Measurements from ENCODE around the gene RYR2.
"Not testable (repeated sequence)": the region's sequence is repeated elsewhere in the genome, so short reads cannot be mapped to it uniquely, and the experiment has no call there.

RYR2 gene

DNA sequence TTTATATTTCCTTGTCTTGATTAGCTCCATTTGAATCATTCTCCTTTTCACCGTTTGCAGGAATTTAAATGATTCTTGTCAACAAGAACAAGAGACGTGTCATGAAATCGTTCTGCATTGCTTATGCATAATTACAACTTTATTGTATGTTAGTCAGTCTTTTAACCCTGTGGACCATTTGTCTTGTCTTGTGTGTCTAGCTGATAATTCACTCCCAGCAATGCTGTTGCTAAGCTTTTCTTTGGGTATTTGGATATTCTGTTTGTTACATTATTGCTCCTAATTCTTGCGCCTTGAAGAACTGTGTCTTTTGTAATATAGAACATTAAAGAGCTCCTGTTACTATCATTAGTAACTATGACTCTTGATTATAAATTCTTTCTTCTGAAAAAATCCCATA, 311.9 kb downstream of the RYR2 start:
- no peak for DNase-seq (ENCODE audit: low read depth)

DNA sequence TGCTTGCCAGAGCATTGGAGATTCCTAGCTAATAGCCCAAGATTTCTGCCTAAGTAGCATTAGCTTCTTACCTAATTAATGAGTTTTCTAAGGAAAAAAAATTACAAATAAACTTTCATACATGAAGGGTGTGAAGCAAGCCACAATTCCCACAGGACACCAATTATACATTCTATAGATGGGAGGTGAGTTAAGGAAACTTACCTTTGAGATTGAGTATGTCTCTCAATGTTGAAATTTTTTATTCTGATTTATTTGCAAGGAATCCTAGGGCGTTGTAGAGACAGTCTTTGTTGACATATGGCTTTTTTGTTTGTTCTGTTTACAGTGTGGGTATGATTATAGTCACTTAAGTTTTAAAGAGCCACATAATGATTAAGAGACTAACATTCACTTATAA, 313.0 kb downstream of the RYR2 start:
- no peak for DNase-seq (ENCODE audit: low read depth)

DNA sequence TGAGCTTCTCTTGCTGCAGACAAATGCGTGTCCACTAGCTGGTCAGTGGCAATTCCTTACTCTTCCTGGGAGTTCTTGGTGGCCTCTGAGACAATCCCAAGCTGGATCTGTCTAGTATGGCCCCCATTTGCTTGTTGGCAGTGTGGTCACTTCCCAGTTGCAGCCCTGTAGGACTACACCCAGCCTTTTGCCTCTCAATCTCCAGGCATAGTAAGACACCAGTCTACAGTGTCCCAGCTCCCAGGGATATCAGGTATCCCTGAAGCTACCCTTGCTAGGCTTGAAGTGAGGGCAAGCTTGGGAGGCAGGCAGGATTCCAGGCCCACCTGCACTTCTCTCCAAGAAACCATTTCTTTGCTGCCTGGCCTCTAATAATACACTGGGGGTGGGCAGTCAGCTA, 316.6 kb downstream of the RYR2 start:
- no peak for DNase-seq (ENCODE audit: low read depth)

DNA sequence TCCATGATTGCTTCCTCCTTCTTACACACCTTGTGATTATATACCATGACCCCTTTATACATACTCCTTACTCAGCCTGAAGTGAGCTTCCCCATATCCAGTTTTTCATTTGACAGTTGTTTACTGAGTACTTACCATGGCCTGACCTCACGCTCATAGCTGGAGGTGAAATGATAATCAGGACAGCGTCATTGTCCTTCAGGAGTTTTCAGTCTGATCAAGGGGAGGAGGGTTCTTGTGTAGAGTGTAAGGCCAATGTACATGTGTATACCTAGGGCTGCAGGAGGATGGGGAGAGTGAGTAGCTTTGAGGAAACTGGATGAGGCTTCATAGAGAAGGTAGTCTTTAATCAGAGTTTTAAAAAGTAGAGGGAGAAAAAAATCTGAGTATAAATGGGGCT, 325.8 kb downstream of the RYR2 start:
- DNase-seq (ENCODE audit: low read depth): no peak

DNA sequence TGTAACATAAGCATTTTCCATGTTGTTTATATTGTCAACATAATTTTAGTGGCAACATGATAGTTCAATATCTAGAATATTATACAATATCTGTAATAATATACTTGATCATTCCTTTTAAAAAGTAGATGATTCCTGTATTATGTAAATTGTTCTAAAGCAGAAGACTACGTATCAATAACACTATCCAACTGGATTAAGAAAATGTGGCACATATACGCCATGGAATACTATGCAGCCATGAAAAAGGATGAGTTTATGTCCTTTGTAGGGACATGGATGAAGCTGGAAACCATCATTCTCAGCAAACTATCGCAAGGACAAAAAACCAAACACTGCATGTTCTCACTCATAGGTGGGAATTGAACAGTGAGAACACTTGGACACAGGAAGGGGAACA, 329.5 kb downstream of the RYR2 start:
- DNase-seq (ENCODE audit: low read depth): not testable (repeated sequence)

DNA sequence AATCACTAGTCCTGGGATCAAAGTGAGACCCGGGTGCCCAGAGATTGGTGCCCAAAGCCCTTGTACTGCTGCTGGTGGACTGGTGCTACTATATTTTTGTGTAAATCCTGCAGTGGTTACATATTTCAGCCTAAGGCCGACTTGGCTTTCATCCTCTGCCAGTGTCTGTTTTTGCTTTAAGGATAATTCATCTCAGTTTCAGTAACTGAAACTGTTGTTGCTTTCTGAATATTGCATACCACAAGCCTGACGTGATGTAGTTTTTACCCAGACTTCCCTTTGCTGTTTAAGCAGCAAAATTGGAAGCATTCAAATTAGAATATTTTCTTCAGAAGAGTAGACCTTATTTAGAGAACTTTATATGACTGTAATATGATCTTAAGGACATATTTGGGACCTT, 341.8 kb downstream of the RYR2 start:
- DNase-seq (ENCODE audit: low read depth): no peak

DNA sequence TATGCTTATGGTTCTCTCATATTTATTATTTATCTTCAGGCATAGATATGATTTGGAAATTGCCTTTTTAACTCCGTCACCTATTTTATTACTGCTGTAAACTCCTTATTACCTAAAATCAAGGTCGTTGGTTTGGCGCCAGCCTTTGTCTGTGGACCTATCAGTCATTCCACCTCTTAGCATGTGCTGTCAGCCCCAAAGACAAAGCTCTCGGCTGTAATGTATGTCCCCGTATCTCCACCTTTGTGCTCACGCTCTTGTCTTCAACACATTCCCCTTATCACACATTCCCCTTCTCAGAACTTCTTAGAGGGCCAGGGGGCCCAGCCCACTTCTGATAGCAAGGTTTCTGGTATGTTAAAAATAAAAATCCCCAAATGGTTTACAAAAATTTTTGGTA, 342.2 kb downstream of the RYR2 start:
- DNase-seq (ENCODE audit: low read depth): no peak

DNA sequence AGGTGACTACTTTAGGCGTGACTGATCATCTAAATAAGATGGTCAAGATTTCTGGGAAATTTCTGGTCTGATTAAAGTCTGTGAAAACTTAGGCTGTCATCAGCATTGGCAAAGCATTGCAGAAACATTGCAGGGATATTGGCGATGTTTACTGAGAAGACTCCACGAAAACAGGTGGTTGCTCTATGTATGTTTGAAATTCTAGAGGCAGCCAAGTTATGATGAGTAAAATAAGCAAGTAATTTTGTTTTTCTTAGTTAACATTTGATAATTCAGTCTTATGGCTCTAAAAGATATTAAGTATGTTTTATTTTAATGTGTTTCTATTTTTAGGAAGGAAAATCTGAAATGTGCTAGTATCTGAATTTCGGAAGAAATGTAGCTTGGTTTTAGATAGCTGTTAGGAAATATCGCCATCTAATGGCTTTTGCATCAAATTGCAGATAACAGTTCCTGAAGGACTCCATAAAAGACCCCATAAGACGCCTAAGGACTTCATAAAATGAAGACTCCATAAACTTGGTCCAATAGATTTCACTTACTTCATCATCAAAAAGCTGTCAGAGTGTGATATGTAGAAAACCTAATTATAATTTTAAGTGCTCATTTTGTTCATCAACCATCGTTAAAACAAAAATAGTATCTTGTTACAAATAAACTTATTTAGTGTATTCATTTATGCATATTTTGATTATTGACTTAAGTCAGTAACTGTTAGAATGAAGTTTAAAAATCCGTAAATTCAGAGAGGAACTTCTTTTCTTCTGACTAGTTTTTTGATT, 344.6 kb downstream of the RYR2 start:
- DNase-seq (ENCODE audit: low read depth): no peak

DNA sequence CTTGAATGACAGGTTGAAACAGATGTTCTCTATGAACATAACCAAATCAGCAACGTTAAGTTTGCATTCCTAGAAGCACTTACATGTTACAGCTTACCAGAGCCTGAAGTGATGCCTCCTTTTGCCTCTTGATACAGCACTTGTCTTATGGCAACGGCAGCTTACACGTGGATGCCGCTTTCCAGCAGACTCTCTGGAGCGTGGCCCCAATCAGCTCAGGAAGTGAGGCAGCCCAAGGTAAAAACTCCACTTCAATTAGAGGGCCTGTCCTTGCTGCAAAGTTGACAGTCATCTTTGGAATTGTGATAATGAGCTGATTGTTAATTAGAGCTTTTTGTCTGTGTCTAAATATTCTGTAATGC, 345.1 kb downstream of the RYR2 start:
- no peak for DNase-seq (ENCODE audit: low read depth)

DNA sequence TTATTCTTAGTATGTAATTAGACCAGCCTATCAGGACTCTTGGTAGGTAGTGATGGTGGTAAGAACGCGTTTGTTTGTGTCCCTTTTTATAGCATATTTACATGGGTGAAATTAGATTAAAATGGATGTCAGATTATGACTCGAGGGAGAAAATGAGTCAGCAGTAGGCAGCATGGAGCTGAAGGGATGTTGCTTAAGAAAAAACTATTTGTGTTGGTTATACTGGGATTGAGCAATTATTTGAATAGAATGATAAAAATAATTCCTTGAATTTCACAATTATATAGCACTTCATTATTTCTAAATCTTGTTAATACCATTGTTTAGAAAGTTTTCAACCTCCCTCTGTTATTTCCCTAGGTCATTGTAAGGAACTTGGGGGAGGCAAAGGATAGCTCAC, 348.8 kb downstream of the RYR2 start:
- no peak for DNase-seq (ENCODE audit: low read depth)

DNA sequence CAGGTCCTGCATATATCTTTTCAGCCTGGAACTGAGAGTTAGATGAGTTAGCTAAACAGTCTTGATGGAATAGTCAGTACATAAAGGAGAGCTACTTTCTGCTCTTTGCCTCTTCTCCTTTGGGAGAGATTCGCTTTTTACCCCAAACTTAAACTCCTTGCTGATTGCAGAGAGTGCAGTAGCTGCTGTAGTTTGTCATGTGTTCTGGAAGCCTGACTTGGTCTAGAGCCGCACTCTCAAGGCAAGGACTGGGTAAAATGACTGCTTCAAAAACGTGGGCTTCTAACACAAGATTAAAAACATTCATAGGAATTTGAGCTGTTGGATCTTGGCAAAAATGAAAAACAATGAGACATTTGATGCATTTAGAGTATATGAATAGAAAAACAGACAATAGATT, 351.6 kb downstream of the RYR2 start:
- no peak for DNase-seq (ENCODE audit: low read depth)

DNA sequence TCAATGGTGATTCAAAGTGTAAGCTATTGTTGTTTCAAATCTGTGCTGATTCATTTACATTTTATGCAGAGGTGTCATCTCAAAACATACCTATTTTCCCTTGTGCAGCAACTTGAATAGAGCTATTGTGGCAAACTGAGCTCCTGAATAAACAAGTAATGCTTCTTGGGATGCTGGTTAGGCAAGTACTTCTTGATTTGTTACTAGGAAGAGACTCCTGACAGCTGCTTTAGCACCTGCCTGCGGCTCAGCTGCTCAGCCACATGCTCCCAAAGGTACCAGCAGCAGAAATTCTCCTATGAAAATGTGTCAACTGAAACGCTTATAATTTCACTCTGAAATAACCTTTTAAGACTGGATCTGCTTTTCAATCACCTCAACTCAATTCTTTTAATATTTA, 352.3 kb downstream of the RYR2 start:
- DNase-seq (ENCODE audit: low read depth): no peak

DNA sequence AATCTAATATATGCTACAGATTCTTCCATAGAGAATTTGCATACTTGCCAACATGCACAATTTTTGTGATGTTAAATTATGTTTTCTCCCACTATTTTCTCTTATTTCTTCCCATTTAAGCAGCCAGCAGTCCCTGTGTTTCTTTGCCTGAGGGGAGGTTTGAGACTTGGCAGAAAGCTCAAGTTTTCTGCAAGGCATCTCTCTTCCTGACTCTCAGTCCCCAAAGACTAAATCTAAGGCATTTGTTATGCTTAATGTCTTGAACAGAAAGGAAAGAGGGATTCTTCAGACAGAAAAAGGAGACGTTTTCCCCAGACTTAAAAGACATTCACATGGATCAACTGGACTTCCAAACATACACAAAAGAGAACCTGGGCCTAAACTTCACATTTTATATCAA, 354.4 kb downstream of the RYR2 start:
- no peak for DNase-seq (ENCODE audit: low read depth)

DNA sequence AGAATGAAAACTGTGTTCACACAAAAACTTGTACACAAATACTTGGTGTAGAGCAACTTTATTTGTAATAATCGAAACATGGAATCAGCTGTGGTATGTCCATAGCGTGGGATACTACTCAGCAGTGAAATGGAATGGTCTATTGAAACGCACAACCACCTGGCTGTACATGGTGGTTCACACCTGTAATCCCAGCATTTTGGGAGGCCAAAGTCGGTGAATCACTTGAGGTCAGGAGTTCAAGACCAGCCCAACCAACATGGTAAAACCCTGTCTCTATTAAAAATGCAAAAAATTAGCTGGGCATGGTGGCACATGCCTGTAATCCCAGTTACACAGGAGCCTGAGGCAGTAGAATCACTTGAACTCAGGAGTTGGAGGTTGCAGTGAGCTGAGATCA, 356.8 kb downstream of the RYR2 start:
- DNase-seq (ENCODE audit: low read depth): no peak

DNA sequence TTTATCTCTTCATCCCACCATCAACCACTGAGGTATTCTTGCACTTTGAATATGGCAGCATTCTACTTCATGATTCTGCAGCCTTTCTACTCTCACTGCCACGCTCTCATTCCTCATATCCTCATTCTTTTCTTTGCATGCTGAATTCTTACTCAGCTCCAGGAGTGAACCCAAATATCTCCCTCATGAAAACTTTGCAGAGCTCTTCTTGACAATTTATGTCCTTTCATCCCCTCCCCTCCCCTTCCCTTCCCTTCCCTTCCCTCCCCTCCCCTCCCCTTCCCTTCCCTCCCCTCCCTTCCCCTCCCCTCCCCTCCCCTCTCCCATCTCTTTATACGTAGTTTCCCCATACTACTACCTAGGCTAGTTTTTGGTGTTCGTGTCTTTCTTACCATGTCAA, 363.9 kb downstream of the RYR2 start:
- no peak for DNase-seq (ENCODE audit: low read depth)

DNA sequence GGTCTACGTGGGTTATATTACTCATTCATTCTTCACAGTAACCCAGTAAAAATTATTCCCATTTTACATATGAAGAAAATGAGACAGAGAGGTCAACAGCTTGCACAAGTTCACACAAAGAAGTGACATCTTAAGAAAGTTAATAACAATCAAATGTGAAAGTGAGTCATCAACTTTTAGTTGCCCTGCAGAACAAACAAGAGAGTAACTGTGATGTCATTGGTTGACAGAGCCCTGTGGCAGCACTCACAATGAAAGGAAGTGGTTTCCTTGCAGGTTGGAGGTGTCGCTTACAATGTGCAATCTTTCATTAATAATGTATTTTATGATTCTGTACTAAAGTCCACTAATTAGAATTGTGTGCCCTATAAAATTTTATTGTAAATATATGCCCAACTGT, 369.6 kb downstream of the RYR2 start:
- no peak for DNase-seq (ENCODE audit: low read depth)

DNA sequence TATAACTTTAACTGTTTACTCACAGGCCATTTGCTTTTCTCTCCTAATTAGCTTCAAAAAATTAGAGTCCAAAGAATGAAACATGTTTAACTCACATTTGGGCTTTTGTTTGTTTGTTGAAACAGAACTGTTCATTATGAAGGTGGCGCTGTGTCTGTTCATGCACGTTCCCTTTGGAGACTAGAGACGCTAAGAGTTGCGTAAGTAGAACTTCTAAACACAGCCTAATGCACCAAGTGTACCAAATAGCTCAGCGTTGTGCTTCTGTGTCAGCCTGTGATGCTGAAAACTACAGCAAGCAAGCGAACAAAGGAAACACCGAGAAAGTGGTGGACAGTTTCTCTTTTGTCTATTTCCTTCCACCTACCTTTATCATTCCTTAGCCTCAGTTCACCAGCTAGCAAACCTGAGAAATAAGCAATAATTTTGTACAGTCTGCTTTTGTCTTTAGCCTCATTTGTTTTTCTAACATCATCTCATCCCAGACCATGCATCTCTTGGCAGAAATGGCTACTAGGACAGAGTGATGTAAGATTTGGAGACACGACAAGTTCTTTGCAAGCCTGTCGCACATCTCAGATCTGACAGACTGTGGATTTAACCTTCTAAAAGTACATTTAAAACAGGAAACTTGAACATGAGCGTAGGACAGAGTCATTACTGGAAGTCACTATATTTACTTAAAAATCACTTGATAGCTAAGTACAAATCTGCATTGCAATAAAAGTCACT, 375.1 kb downstream of the RYR2 start:
- DNase-seq (ENCODE audit: low read depth): no peak

DNA sequence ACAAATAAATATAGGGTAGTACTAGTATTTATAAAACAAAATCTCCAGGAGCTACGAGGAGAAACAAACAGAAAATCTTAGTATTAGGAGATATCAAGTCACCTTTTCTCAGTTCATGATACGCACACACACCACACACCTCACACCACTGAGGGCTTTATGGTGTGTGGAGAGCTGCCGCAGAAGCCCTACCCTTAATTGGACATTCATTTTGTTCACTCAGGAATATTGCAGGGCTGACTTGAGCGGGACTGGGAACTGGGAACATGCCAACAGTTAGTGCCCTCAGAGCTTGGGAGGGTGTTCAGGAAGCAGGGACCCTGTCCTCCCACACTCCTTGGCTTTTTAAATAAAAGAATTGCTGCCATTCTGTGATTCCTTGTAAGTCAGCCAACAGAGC, 386.8 kb downstream of the RYR2 start:
- DNase-seq (ENCODE audit: low read depth): no peak

DNA sequence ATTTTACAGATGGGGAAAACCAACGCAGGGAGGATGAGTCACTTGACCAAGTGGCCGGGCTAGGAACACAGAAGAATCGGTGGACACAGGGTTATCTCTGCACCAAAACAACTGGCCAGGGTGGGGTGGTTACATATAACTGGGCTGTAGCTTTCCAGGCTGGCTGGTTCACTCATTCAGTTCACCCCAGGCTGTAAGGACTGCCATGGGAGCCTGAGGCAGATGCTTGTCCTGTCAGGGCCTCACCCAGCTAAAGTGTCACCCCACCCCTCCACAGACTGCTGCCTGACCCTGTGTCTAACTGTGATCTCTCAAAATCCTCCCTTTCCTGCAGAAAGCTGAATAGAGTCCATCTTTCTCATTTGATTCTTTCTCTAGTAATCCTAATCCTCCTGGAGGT, 387.3 kb downstream of the RYR2 start:
- no peak for DNase-seq (ENCODE audit: low read depth)

DNA sequence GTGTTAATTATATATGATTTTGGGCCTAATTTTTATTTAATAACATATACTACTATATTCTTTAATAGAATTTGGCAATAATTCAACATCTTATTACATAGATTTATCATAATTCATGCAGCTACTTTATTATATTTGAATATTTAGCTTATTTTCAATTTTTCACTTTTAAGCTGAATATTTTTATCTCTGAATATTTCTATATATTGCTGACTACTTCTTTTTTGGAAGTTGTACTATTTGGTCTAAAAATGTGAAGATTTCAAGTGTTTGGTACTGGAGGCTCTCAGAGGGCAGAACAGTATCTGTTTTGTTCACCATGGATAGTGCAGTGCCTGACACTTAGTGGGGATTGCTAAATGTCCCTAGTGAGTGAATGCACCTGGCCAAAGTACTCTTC, 389.5 kb downstream of the RYR2 start:
- DNase-seq (ENCODE audit: low read depth): no peak

DNA sequence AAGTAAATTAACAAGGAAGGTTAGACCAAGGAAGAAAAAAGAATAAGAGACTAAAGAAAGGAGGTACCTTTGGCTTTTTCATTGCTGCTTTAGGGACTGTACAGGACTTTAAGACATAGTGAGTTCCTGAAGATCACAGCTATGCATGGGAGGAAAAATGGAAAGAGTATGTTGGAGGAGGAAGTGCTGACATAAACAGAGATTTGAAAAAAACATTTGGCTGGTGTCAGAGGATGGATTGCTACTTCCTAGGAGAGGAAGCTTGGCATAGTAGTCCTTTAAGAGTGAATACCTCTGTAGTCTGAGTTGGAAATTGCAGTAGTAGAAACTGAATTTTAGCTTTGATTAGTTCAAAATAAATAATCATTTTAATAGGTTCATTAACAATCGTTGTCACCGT, 398.4 kb downstream of the RYR2 start:
- DNase-seq (ENCODE audit: low read depth): no peak

DNA sequence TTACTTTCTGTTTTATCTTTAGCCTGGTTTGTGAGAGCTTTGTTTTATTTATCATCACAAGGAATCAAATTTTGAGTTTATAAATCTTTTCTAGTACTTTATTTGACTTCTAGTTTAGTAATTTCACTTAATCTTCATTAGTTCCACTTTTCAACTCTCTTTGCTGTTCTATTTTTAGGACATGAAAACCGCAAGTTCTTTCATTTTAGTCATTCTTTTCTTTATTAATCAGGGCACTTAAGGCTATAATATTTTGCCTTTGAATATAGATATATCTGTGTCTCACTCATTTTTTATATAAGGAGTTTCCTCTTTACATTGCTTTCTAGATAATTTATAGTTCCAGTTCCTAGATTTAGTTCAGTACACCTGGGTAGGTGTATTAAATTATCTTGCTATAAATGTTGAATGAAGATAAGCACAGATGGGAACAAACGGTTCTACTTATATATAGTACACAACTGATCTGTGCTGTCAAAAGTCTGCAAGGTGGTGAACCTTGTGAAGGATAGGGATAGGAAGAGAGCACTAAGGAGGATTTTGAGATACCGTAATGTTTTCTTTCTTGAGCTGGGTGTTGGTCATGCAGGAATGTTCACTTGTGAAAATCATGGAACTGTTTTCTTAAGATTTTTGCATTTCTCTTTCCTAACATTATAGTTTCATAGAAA, 402.3 kb downstream of the RYR2 start:
- no peak for DNase-seq (ENCODE audit: low read depth)

DNA sequence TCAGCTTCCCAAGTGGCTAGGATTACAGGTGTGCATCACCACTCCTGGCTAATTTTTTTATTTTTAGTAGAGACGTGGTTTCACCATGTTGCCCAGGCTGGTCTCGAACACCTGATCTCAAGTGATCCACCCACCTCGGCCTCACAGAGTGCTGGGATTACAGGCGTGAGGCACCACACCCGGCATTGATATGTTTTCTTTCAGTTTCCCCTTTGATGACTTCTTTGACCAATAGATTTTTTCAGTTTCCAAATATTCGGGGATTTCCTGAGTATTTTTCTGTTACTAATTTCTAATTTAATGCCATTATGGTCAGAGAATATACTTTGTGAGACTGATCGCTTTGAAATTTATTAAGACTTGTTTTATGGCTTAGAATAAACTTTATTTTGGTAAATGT, 406.1 kb downstream of the RYR2 start:
- DNase-seq (ENCODE audit: low read depth): no peak

DNA sequence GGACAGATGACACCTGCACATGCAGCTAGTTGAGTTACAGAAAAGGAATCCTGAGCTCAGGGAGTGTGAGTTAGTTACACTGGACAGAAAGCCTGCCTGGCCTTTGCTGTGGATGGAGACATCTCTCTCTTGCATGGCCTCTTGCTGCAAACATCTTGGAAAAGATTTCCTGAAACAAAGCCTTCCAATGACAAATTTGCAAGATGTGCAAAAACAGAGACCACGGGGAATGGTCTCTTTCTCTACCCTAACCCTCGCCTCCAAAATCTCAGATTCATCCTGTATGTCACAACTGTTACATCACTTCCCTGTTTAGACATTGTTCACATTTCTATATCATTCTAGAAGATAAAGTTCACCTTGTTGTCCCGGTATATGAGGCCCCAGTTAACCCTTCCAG, 415.6 kb downstream of the RYR2 start:
- DNase-seq (ENCODE audit: low read depth): no peak

Data from stimulated activated CD8-positive, alpha-beta memory T cell treated with anti-CD3 and anti-CD28 coated beads, Interleukin-7, amount 100 ng/mL, for 24 hours (primary cell).